IMR-90 (cell line): ENCODE measurements around the gene TRAPPC12. TPM values are rescaled to one million over a fixed set of nuclear protein-coding genes. Genes with fewer than 3 reads are reported as not detected.
A peak's percentile ranks its signal among the peaks of the same experiment; 100 is the strongest.

ENCODE experiments used
- ATAC-seq: fragments of 200-7000 bp; cut with Tn5 transposase; 2 replicates; pipeline ENCODE4 v1.9.1; 2020; ENCODE audit warnings: low read depth, mild to moderate bottlenecking, moderate library complexity
- BruUV-seq: library from RNA; stranded (reverse); fragments of 400-500 nt; replicated peaks from 2 replicates; lab custom pipeline; 2021; lab: Mats Ljungman, UMichigan
- CTCF ChIA-PET: fragments of 300-600 bp; formaldehyde crosslinking; extraction: SDS; loops from one replicate; lab custom pipeline; 2021; ENCODE audit warnings: antibody characterized with exemption; lab: Yijun Ruan, JAX
- POLR2A ChIA-PET: fragments of 300-600 bp; sonication (Branson Sonifier 250); formaldehyde crosslinking; loops from one replicate; lab custom pipeline; 2022; ENCODE audit warnings: antibody characterized with exemption; ENCODE audit not compliant: unreplicated experiment; lab: Charles Lee
- DNase-seq: peaks from one replicate; pipeline ENCODE4 v3.0.0; 2013
- H2AFZ ChIP-seq: replicated peaks from 2 replicates; pipeline ENCODE3; 2013; ENCODE audit warnings: low read length, mild to moderate bottlenecking; ENCODE audit not compliant: poor library complexity
- H2AK5ac ChIP-seq: 2 replicates; pipeline ENCODE4 v1.6.1; 2013; ENCODE audit warnings: low read depth, low read length, inconsistent platforms
- H2AK9ac ChIP-seq: replicated peaks from 2 replicates; pipeline ENCODE3; 2013; ENCODE audit warnings: mild to moderate bottlenecking, low read depth, low read length, moderate library complexity; ENCODE audit not compliant: poor library complexity
- H2BK120ac ChIP-seq: 2 replicates; pipeline ENCODE4 v1.6.1; 2013; ENCODE audit warnings: low read depth, low read length, inconsistent platforms
- H2BK15ac ChIP-seq: 3 replicates; pipeline ENCODE4 v1.6.1; 2013; ENCODE audit warnings: low read depth, low read length, inconsistent platforms
- H2BK20ac ChIP-seq: 2 replicates; pipeline ENCODE4 v1.6.1; 2013; ENCODE audit warnings: low read depth, mild to moderate bottlenecking, inconsistent platforms, low read length, moderate library complexity
- H2BK5ac ChIP-seq: 2 replicates; pipeline ENCODE4 v1.6.1; 2013; ENCODE audit warnings: mild to moderate bottlenecking, low read depth, low read length, inconsistent platforms; ENCODE audit not compliant: poor library complexity, severe bottlenecking
- H3K14ac ChIP-seq: replicated peaks from 2 replicates; pipeline ENCODE4 v1.6.1; 2013; ENCODE audit warnings: low read depth, low read length, inconsistent platforms
- H3K18ac ChIP-seq: 2 replicates; pipeline ENCODE4 v1.6.1; 2013; ENCODE audit warnings: low read depth, low read length, control low read depth
- H3K23ac ChIP-seq: 2 replicates; pipeline ENCODE4 v1.6.1; 2013; ENCODE audit warnings: low read depth, low read length, inconsistent platforms
- H3K27ac ChIP-seq: 2 replicates; pipeline ENCODE4 v1.5.1; 2013; ENCODE audit warnings: mild to moderate bottlenecking, control low read depth, low read length; ENCODE audit not compliant: insufficient read depth
- H3K27me3 ChIP-seq: 2 replicates; pipeline ENCODE4 v1.6.1; 2013; ENCODE audit warnings: low read length; ENCODE audit not compliant: control insufficient read depth, insufficient read depth
- H3K36me3 ChIP-seq: 2 replicates; pipeline ENCODE4 v1.6.1; 2013; ENCODE audit warnings: low read length, mixed read lengths; ENCODE audit not compliant: control insufficient read depth, insufficient read depth
- H3K4ac ChIP-seq: 2 replicates; pipeline ENCODE4 v1.6.1; 2013; ENCODE audit warnings: low read depth, low read length, inconsistent platforms
- H3K4me1 ChIP-seq: 2 replicates; pipeline ENCODE4 v1.6.1; 2013; ENCODE audit warnings: low read length, mixed read lengths; ENCODE audit not compliant: control insufficient read depth, insufficient read depth
- H3K4me2 ChIP-seq: 2 replicates; pipeline ENCODE4 v1.6.1; 2013; ENCODE audit warnings: low read depth, mild to moderate bottlenecking, control low read depth, low read length, moderate library complexity
- H3K4me3 ChIP-seq: 2 replicates; pipeline ENCODE4 v1.5.1; 2013; ENCODE audit warnings: low read depth, mild to moderate bottlenecking, control low read depth, low read length, moderate library complexity; ENCODE audit not compliant: insufficient read depth
- H3K56ac ChIP-seq: 2 replicates; pipeline ENCODE4 v1.6.1; 2013; ENCODE audit warnings: low read length, inconsistent platforms; ENCODE audit not compliant: insufficient read depth; ENCODE audit errors: extremely low read depth
- H3K79me1 ChIP-seq, 2 experiments: 2 replicates each; pipeline ENCODE4 v1.6.1; 2013; ENCODE audit warnings: low read length in 2 of 2, inconsistent platforms in 1 of 2, low read depth in 1 of 2
- H3K9ac ChIP-seq: 2 replicates; pipeline ENCODE4 v1.6.1; 2013; ENCODE audit warnings: low read depth, low read length, control low read depth
- H3K9me1 ChIP-seq: 2 replicates; pipeline ENCODE4 v1.6.1; 2013; ENCODE audit warnings: low read length, inconsistent platforms; ENCODE audit not compliant: insufficient read depth
- H3K9me3 ChIP-seq: 2 replicates; pipeline ENCODE4 v1.6.1; 2013; ENCODE audit warnings: low read length; ENCODE audit not compliant: control insufficient read depth, insufficient read depth
- H4K20me1 ChIP-seq: 2 replicates; pipeline ENCODE4 v1.6.1; 2013; ENCODE audit warnings: low read length, inconsistent platforms; ENCODE audit not compliant: insufficient read depth
- H4K5ac ChIP-seq: 2 replicates; pipeline ENCODE4 v1.6.1; 2013; ENCODE audit warnings: mild to moderate bottlenecking, low read depth, low read length, control low read depth
- H4K8ac ChIP-seq, 2 experiments: 2 replicates each; pipeline ENCODE4 v1.6.1; 2013; ENCODE audit warnings: low read depth in 2 of 2, low read length in 2 of 2, control low read depth in 1 of 2, inconsistent platforms in 1 of 2
- H4K91ac ChIP-seq: 2 replicates; pipeline ENCODE4 v1.6.1; 2013; ENCODE audit warnings: low read depth, low read length, inconsistent platforms; ENCODE audit not compliant: insufficient read depth
- CHD1 ChIP-seq: IDR thresholded peaks from 2 replicates; pipeline ENCODE4 v1.6.1; 2012; ENCODE audit warnings: low read depth, low read length, improper control_type of control experiment
- RFX5 ChIP-seq: IDR thresholded peaks from 2 replicates; pipeline ENCODE4 v1.8.0; 2012; ENCODE audit warnings: low read depth, mild to moderate bottlenecking, low read length, moderate library complexity
- WGBS, 2 experiments: methylation state at CpG; one replicate each; pipeline versions ENCODE4 v1.1.5 to v1.1.7; 2013; ENCODE audit warnings: missing lambda C conversion rate in 2 of 2; ENCODE audit not compliant: insufficient read length in 1 of 2; ENCODE audit errors: extremely low coverage in 2 of 2; 5-methylcytosine and 5-hydroxymethylcytosine counted together
- dilution Hi-C: fragments of 300-500 bp; cut with HindIII; formaldehyde crosslinking; loops from one replicate; pipeline ENCODE4 v1.14.3; 2018; ENCODE audit warnings: low sequenced_read_pairs; ENCODE audit not compliant: unreplicated experiment
- in situ Hi-C: fragments of 300-500 bp; cut with MboI; formaldehyde crosslinking; loops from 3 replicates; pipeline ENCODE4 v1.14.3; 2019; ENCODE audit warnings: low sequenced_read_pairs, inconsistent platforms, mixed read lengths
- intact Hi-C: fragments of 100-400 bp; cut with micrococcal nuclease; formaldehyde crosslinking; loops from 2 replicates; pipeline ENCODE4 v1.10.0; 2022
- polyA plus RNA-seq, 3 experiments: library from polyadenylated mRNA; depleted of rRNA; stranded (reverse); fragments of >200 nt; gene quantifications; 2 replicates each; pipeline ENCODE4 v1.2.3, GENCODE V29; 2012; ENCODE audit warnings: low replicate concordance in 1 of 3
- total RNA-seq: library from RNA; depleted of rRNA; stranded (reverse); fragments of >200 nt; gene quantifications from 2 replicates; pipeline ENCODE4 v1.2.3, GENCODE V29; 2012

Gene TRAPPC12
- total and polyA plus RNA-seq, 2 of the 4 experiments (the other 2 are of a cell fraction): 25.8 to 69.9 TPM

GRCh38 chr2:3428577-3428976, 49.1 kb downstream of the TRAPPC12 start:
- no peak overlapping the region for H4K5ac ChIP-seq
- no peak overlapping the region for H3K9ac ChIP-seq
- no peak overlapping the region for H3K4me3 ChIP-seq
- peak overlapping the region; percentile 25 for H2AK9ac ChIP-seq
- H3K4me1 ChIP-seq: peaks cover 4% of the 10 kb centered on the region; the same call in 1 of the 2 replicates
- 83% methylated on average over 5 of the region's 10 CpGs; no CpG with 5 or more reads in 1 of the 2 experiments for WGBS, 2 experiments
- ChIA-PET POLR2A (no interaction called here), CTCF (interaction anchor here (2.5 kb wide), 1 partner anchor 33 kb away, joined by 9 read pairs; no protein-coding TSS in a partner anchor)
- no peak for ATAC-seq
- peaks cover 43% of the 10 kb centered on the region for H3K36me3 ChIP-seq
- H4K8ac ChIP-seq: no peak overlapping the region
- dilution Hi-C loops: no loop called here
- H2AFZ ChIP-seq: no peak overlapping the region
- no peak overlapping the region for H3K14ac ChIP-seq
- in situ Hi-C loops: loop anchor here (10.0 kb wide), 1 partner anchor 216 kb away; no protein-coding TSS in a partner anchor
- TF ChIP-seq CHD1: no peak
- no peak for TF ChIP-seq RFX5
- H2AK5ac ChIP-seq: no peak overlapping the region
- H2BK5ac ChIP-seq: no peak overlapping the region
- H2BK120ac ChIP-seq: no peak overlapping the region
- H2BK15ac ChIP-seq: no peak overlapping the region
- H3K27ac ChIP-seq: no peak overlapping the region
- H3K56ac ChIP-seq: no peak overlapping the region
- peaks cover 28 to 31% of the 10 kb centered on the region in 2 experiments for H3K79me1 ChIP-seq
- H3K9me1 ChIP-seq: no peaks in the 10 kb centered on the region
- H3K9me3 ChIP-seq: no peaks in the 10 kb centered on the region
- BruUV-seq: no TSS peak
- no peak overlapping the region for H3K4ac ChIP-seq
- no peaks in the 10 kb centered on the region for H3K27me3 ChIP-seq
- H3K18ac ChIP-seq: no peak overlapping the region
- H3K23ac ChIP-seq: no peak overlapping the region
- intact Hi-C loops: no loop called here
- no peak overlapping the region for H3K4me2 ChIP-seq
- H4K91ac ChIP-seq: no peak overlapping the region
- no peak for DNase-seq
- H4K20me1 ChIP-seq: peaks cover 3% of the 10 kb centered on the region; the same call in 1 of the 2 replicates
- H2BK20ac ChIP-seq: no peak overlapping the region
